ENCODE measurements around the gene POLR2L.

GRCh38 chr11:868394-868793 is 26.1 kb upstream of the POLR2L start:
- TF ChIP-seq POLR2A (IDR thresholded peaks at IDR 0.05) = no peak
- TF ChIP-seq CTCF (IDR thresholded peaks at IDR 0.05 in 4 of 5, conservative IDR thresholded peaks at IDR 0.05 in 1 of 5) = no peak
